ENCODE results near the gene SF3A1.

DNA sequence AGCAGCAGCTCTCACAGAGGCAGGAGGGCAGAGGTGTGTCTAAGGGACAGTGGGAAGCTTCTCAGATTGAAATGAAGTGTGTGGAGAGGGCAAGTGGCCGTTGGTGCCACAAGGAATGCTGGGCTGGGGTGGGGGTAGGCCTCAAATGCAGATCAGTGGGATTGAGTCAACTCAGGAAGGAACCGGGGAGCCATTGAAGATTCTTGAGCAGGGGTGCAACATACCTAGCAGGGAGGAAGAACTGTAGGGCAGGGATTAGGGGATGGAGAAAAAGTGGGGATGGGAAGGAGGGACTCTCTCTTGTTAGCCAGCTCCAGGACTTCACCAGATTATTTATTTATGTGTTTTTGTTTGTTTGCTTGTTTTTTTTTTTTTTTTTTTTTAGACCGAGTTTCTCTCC is 37.2 kb upstream of the SF3A1 start:
- TF ChIP-seq YY1 (IDR thresholded peaks at IDR 0.05; ENCODE audit: insufficient read depth, insufficient read length) (no peak), SUZ12 (IDR thresholded peaks at IDR 0.05; ENCODE audit: extremely low read depth, insufficient read depth, insufficient read length) (no peak)

Data from NT2/D1 (cell line).